ENCODE measurements around the gene LTF.

The LTF gene

DNA sequence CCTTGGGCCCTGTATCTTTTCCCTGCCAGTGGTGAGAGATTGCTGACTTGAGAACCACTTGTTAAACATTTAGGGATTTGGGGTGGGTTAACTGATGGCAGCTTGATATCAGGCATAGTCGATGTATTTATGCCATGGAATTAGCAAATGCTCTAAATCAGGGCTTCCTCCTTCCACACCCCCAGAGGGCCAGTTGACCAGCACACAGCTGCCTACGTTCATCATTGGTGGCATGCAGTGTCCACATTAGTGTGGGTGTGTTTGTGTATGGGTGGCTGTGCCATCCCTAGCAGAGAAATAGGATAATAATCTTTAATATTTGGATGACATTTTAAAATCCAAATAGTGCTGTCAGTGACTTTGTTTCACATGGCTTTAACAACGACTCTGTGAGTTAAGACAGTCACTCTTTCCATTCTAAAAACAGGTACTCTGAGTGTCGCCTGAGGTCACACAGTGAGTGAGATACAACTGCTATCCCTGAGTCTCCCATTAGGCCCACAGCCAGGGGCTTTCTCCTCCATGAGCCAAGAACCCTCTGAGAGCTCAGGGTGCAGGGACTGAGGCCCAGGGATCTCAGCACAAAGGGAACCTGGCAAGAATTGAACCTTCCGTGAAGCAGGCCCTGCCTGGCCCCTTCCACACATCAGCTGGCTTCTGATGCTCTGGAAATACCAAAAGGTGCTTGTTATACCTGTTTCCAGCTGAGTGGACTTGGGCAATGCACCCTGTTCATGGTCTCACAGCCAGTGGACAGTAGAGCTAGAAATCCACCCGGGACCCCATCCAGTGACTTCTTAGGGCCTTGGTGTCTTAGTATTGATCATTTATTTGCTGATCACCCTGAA, 4.3 kb upstream of the LTF start:
- no peak for DNase-seq

DNA sequence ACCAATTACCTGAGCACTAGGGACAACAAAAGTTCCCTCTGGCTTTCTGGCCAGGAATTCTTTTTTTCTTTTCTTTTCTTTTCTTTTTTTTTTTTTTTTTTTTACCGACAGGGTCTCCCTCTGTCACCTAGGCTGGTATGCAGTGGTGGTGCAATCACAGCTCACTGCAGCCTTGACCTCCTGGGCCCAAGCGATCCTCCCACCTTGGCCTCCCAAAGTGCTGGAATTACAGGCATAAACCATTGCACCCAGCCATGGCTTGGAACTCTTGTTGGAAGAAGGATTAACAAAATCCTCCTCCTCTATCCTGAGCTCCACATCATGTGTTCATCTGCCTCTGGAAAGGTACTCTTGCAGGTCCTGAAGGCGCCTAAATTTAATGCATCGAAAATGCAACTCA, 2.9 kb upstream of the LTF start:
- DNase-seq: no peak

GRCh38 chr3:46466871-46467403, 2.2 kb upstream of the LTF start:
- DNase-seq: no peak

DNA sequence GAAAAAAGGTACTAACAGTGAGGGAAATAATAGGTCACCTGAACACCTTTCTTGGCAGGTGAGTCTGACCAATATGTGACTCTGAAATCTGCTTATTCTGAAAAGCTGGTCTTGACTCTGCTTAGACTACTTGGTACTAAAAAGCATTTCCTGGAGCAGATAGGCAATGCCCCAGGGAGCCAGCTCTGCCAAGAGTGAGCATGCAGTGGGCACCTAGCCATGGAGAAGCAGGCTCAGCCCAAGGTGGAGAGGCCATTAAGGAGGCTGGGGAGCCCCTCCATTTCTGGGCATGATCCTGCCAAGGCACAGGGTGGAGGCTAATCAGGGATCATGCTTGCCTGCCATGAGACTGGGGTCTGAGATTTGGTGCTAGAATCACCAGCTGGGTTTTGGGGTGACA, 1.6 kb upstream of the LTF start:
- DNase-seq: no peak

DNA sequence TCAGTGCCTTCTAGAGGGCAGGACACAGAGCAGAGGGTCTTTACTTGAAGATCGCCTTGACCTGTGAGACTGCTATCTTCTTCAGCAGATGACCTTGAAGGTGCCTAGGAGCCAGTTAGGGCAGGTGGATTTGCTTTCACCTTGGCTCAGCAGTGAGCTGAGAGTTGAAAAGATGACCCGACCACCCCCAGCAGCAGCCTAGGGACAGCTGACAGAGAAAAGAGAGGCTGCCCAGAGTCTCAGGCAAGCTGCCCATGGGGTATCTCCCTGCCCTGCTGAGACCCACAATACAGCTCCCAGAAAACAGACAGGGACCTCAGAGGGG, 453 bp upstream of the LTF start:
- no peak for DNase-seq

GRCh38 chr3:46463868-46464241, 850 bp downstream of the LTF start:
- DNase-seq: no peak

DNA sequence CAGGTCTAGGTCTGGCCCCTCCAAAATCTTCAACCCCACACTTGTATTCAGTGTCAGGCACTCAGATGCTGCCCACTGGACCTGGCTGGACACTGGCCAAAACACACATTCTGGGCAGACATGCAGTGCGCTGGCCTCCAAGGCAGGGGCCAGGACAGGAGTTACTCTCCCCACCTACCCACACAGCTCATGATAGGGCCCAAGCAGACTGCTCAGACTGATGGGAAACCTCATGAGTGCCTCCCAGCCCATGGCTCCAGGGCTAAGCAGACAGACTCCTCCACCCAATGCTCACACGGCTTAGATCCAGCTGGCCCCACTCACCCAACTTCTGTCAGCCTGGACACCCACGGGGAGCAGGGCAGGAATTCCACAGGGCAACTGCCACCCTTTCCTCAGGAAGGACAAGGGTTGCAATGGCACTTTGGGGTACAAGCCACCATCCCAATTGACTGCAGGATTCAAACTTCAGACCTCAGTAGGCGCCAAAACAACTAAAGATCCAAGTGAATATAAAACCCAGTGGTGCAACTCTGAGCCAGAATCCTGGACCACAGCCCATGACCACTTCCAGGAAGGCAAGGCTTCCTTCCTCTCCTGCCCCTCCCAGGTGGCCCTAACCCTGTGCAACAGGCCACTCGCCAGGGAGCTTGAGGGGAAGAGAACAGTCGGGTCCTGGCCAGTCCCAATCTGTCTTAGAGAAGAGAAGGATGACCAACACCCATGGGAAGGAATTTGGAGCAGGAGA, 1.4 kb downstream of the LTF start:
- DNase-seq: no peak

- no peak for DNase-seq
Measured at GRCh38 chr3:46462511-46462910, 2.2 kb downstream of the LTF start.

- no peak for DNase-seq
Measured at GRCh38 chr3:46462111-46462510, 2.6 kb downstream of the LTF start.

DNA sequence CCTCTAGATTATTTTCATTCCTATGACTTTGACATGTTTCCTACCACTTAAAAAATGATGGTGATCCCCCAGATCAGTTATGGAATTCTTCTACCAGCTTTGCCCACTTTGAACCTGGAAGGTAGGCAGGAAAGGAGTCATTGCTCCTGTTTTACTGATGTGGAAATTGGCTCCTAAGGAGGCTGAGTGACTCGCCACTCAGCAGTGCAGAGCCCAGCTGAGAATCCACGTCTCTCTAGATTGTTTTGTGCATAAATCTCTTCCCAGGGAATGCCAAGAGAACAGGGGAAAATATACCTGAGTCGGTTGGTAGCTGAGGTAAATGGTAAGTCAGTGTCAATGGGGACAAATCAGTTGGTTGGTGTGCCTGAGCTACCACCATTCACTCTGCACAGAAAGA, 4.7 kb downstream of the LTF start:
- no peak for DNase-seq

- no peak for DNase-seq
Measured at GRCh38 chr3:46456118-46456517, 8.6 kb downstream of the LTF start.

DNA sequence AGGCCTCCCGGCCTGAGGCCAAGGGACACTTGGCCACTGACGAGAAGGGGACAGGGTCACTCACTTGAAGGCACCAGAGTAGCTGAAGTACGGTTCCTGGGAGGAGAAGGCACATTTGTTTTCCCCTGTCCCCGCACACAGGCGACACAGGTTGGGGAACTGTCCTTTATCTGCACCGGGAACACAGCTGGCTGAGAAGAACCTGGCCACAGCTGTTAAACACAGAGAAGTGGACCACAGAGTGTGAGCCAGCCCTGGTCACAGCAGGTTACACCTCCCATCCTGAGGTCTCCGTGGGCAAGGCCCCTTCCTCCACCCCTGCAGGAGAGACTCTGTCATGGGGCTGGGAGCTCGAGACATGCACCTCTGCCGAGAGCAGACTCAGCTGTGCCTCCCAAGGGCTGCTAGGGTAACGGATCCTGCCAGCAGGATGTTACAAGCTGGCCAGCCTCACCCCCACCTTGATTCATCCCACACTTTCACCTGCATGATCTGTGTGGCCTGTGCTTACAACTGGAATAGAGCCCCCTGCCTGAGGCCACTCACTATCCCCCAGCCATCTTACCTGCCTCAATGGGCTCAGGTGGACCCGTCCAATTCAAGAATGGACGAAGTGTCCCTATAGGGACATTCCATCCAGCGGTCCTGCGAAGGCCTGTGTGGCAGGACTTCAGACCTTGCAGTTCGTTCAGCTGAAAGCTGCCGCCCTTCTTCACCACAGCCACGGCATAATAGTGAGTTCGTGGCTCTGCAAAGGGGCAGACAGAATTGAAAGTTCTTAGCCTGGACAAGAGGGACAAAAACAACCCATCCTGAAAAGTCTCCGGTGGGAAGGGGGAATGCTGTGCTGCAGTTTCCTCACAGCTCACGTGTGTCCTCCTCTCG, 9.2 kb downstream of the LTF start:
- DNase-seq: no peak

DNA sequence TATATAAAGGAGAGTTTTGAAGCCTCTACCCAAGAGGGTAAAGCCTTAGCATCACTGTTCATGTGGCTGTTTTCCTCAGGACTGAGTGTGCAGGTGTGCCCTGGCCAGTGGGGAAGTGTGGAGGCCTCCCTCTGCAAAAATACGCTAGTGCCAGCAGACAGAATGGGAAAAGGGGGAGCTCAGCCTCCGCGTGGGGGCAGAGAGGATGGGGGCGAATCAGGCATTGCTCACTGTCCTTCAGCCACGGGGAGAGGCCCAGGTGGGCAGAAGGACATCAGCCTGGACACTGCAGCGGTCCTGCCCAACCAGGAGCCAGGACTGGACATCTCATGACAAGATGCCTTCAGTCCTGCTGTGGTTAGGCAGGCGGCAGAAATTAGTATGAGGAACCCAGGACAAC, 10.1 kb downstream of the LTF start:
- DNase-seq: no peak

DNA sequence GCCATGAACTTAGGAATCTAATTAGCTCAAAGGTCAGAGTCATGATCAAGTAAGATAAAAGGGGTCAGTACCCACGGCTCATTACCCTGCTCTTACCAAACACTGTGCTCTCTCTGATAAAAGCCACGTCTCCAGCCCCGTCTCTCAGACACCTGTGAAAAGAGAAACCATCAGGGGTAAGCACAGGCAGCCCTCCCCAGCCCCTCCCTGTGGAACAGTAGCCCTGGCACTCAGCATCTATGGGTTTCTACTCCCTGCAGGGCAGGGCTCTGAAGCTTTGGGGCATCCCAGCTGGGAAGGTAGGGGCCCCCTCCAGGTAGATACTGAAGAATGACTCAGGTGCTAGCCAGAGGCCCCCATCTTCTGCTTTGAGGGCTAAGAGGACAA, 10.5 kb downstream of the LTF start:
- no peak for DNase-seq

DNA sequence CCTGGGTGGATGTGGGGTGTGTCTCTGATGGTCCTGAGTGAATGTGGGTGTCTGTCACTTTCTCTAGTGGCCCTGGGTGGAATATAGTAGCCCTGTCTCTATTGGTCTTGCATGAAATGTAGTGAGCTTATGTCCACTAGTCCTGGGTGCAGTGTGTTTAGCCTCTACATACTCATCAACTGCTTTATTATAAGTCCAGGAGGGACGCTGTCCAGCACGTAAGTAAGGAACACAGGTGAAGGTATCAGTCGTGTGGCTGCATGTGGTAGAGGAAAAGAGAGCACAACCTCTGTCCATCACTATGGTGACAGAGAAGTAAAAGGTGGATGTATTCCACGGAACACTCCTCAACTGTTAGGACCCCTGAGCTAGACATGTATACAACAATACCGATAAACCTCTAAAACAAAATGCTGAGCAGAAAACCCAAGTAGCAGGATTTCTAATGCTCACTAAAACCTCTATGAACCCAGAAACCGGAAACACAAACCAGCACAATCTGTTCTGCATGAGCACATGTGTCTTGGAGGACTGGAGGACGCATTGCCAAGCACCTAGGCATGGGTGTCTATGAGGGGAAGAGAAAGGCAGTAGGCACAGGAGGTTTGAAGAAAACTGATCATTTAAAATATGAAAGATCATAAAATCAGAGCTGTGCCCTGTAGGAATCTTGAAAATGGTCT, 11.0 kb downstream of the LTF start:
- no peak for DNase-seq

- DNase-seq: no peak
Measured at GRCh38 chr3:46449755-46450552, 14.8 kb downstream of the LTF start.

GRCh38 chr3:46448721-46449120, 16.0 kb downstream of the LTF start:
- no peak for DNase-seq

DNA sequence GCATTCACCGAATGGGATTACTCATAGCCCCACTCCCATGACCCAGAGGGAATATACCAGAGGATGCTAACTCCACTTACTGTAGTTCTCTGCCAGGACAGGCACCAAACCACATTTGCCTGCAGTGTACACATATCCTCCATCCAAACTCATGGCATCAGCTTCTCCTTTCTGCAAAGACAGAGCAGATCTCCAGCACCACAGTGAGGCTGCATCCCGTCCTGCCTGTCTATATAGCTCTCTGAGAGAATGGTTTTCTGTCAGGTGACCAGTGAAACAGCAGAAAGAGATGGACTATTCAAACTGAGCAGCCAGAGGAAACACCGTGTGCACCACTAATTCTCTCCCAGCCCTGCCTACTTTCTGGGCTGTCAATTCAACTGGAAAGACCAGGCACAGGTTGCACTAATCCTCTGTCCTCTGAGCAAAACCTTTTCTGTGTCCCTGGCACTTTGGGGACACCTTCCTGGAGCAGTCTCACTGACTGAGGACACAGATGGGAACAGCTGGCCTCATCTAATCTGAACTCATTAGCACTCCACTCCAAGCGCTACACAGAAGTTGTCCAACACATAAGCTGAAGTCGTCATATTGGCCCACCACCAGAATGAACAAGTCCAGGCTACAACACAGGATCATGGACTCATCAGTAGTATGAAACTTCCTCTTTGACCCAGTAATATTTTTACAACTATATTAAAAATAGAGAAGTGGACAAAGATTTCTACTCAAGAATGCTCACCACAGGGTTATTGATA, 17.3 kb downstream of the LTF start:
- DNase-seq: no peak

GRCh38 chr3:46442576-46443530, 21.9 kb downstream of the LTF start:
- DNase-seq: no peak

Measured in NCI-H1930 (cell line).